Stimulated activated CD8-positive, alpha-beta memory T cell treated with anti-CD3 and anti-CD28 coated beads, Interleukin-12 subunit alpha, Interleukin-12 subunit beta, amount 100 ng/mL, for 24 hours (primary cell): ENCODE data around the gene KRTAP5-10.
"Not testable (repeated sequence)": the region's sequence is repeated elsewhere in the genome, so short reads cannot be mapped to it uniquely, and the experiment has no call there.

Source experiments
- DNase-seq: peaks from one replicate; pipeline ENCODE4 v3.0.0-alpha.2; 2020; ENCODE audit errors: extremely low read depth

KRTAP5-10 gene

GRCh38 chr11:71565263-71565662 is at the start of gene KRTAP5-10:
Gene KRTAP5-10, plus strand, starts transcription at chr11:71565563. Its CDS starts 25 bp downstream, at chr11:71565588.
- DNase-seq = no peak

- no peak for DNase-seq
Observed at GRCh38 chr11:71518506-71519471, 46.6 kb upstream of the KRTAP5-10 start.

- DNase-seq = no peak
Observed at GRCh38 chr11:71519546-71519945, 45.8 kb upstream of the KRTAP5-10 start.

GRCh38 chr11:71525188-71525937 is 40.0 kb upstream of the KRTAP5-10 start:
- DNase-seq = no peak

- no peak for DNase-seq
Observed at GRCh38 chr11:71525938-71526495, 39.3 kb upstream of the KRTAP5-10 start.

- not testable (repeated sequence) for DNase-seq
Observed at GRCh38 chr11:71526796-71527575, 38.4 kb upstream of the KRTAP5-10 start, which contains the start of gene KRTAP5-7. Gene KRTAP5-7, plus strand, starts transcription at chr11:71527267. Its CDS starts 34 bp downstream, at chr11:71527301.

- DNase-seq = no peak
Observed at GRCh38 chr11:71527576-71528210, 37.7 kb upstream of the KRTAP5-10 start.

GRCh38 chr11:71530602-71531001 is 34.8 kb upstream of the KRTAP5-10 start:
- DNase-seq = no peak

- no peak for DNase-seq
Observed at GRCh38 chr11:71532036-71532610, 33.2 kb upstream of the KRTAP5-10 start.

- DNase-seq = not testable (repeated sequence)
Observed at GRCh38 chr11:71534711-71535608, 30.4 kb upstream of the KRTAP5-10 start.

GRCh38 chr11:71535825-71536224 is 29.5 kb upstream of the KRTAP5-10 start:
- DNase-seq = no peak

GRCh38 chr11:71537537-71537936 is 27.8 kb upstream of the KRTAP5-10 start:
- no peak for DNase-seq

GRCh38 chr11:71537977-71538665 is 27.2 kb upstream of the KRTAP5-10 start, which contains the start of gene KRTAP5-8:
Gene KRTAP5-8, plus strand, starts transcription at chr11:71538025. Its CDS starts 31 bp downstream, at chr11:71538056.
- not testable (repeated sequence) for DNase-seq

- DNase-seq = no peak
Observed at GRCh38 chr11:71538666-71538990, 26.7 kb upstream of the KRTAP5-10 start.

- no peak for DNase-seq
Observed at GRCh38 chr11:71539017-71539416, 26.3 kb upstream of the KRTAP5-10 start.

- DNase-seq = not testable (repeated sequence)
Observed at GRCh38 chr11:71539971-71540370, 25.4 kb upstream of the KRTAP5-10 start.

- not testable (repeated sequence) for DNase-seq
Observed at GRCh38 chr11:71540521-71541304, 24.6 kb upstream of the KRTAP5-10 start.

GRCh38 chr11:71542382-71542781 is 23.0 kb upstream of the KRTAP5-10 start:
- DNase-seq = no peak
